ENCODE data around the gene ALDH1L1. TPM values are rescaled to one million over a fixed set of nuclear protein-coding genes. Genes with fewer than 3 reads are reported as not detected.

Gene ALDH1L1
- total RNA-seq, 1 experiment from 2014 or later: 50.0 TPM

- no peak overlapping the region for H3K27ac ChIP-seq
- H3K36me3 ChIP-seq (ENCODE audit: low read depth): no peaks in the 10 kb centered on the region
- no peaks in the 10 kb centered on the region for H4K20me1 ChIP-seq (ENCODE audit: insufficient read depth)
- no peaks in the 10 kb centered on the region for H3K27me3 ChIP-seq (ENCODE audit: insufficient read depth, low read depth)
- no peaks in the 10 kb centered on the region for H3K9me2 ChIP-seq (ENCODE audit: insufficient read depth)
- TF ChIP-seq CTCF (conservative IDR thresholded peaks at IDR 0.05) (no peak), EZH2 (IDR thresholded peaks at IDR 0.05; ENCODE audit: low read depth) (no peak)
- no TSS peak for BruUV-seq (replicated peaks)
- ChIA-PET POLR2A (ENCODE audit: unreplicated experiment) (no interaction called here), CTCF (interaction anchor here (1.1 kb wide), 1 partner anchor 8 kb away, joined by 3 read pairs; no protein-coding TSS in a partner anchor)
- peaks cover 4% of the 10 kb centered on the region; the same call in 1 of the 2 replicates for H3K9me3 ChIP-seq (ENCODE audit: insufficient read depth, low read depth)
- H3K4me2 ChIP-seq: no peak overlapping the region
- peaks cover 25% of the 10 kb centered on the region for H3K4me1 ChIP-seq (replicated peaks; ENCODE audit: insufficient read depth)
- intact Hi-C loops (cut with micrococcal nuclease; ENCODE audit: unreplicated experiment): no loop called here
- no peak overlapping the region for H3K4me3 ChIP-seq
- H3F3A ChIP-seq (ENCODE audit: insufficient read depth, low read depth): peaks cover 10% of the 10 kb centered on the region
- no peaks in the 10 kb centered on the region for H3K79me2 ChIP-seq (ENCODE audit: low read depth)
- no peak overlapping the region for H2AFZ ChIP-seq
- DNase-seq: no peak
Measured at GRCh38 chr3:126205717-126206655, 25.6 kb upstream of the ALDH1L1 start.

GRCh38 chr3:126202680-126203079 is 22.3 kb upstream of the ALDH1L1 start:
- DNase-seq: no peak
- ChIA-PET CTCF (no interaction called here), POLR2A (ENCODE audit: unreplicated experiment) (interaction anchor here (0.5 kb wide), 1 partner anchor 15 kb away, joined by 3 read pairs; no protein-coding TSS in a partner anchor)
- Histone ChIP-seq H3K36me3 (ENCODE audit: low read depth) (no peaks in the 10 kb centered on the region), H3K4me2 (no peak overlapping the region), H3K27me3 (ENCODE audit: insufficient read depth, low read depth) (no peaks in the 10 kb centered on the region), H3K4me3 (no peak overlapping the region), H3K4me1 (replicated peaks; ENCODE audit: insufficient read depth) (peaks cover 11% of the 10 kb centered on the region; the same call in 1 of the 2 replicates), H3K27ac (no peak overlapping the region), H3K9me2 (ENCODE audit: insufficient read depth) (no peaks in the 10 kb centered on the region), H4K20me1 (ENCODE audit: insufficient read depth) (no peaks in the 10 kb centered on the region), H3F3A (ENCODE audit: insufficient read depth, low read depth) (no peaks in the 10 kb centered on the region; the same call in 1 of the 2 replicates), H3K79me2 (ENCODE audit: low read depth) (no peaks in the 10 kb centered on the region), H2AFZ (no peak overlapping the region), H3K9me3 (ENCODE audit: insufficient read depth, low read depth) (no peaks in the 10 kb centered on the region; the same call in 1 of the 2 replicates)
- intact Hi-C loops (cut with micrococcal nuclease; ENCODE audit: unreplicated experiment): no loop called here
- TF ChIP-seq EZH2 (IDR thresholded peaks at IDR 0.05; ENCODE audit: low read depth): no peak
- TF ChIP-seq CTCF (conservative IDR thresholded peaks at IDR 0.05): no peak
- BruUV-seq (replicated peaks): no TSS peak

- Histone ChIP-seq H3K27ac (no peak overlapping the region), H3K4me3 (no peak overlapping the region), H3K27me3 (ENCODE audit: insufficient read depth, low read depth) (no peaks in the 10 kb centered on the region), H3K4me1 (replicated peaks; ENCODE audit: insufficient read depth) (0 out of 2 replicates have a peak, but pooled peaks cover 7% of the 10 kb centered on the region), H3F3A (ENCODE audit: insufficient read depth, low read depth) (no peaks in the 10 kb centered on the region), H3K9me2 (ENCODE audit: insufficient read depth) (no peaks in the 10 kb centered on the region), H3K9me3 (ENCODE audit: insufficient read depth, low read depth) (no peaks in the 10 kb centered on the region; the same call in 1 of the 2 replicates), H2AFZ (no peak overlapping the region), H3K79me2 (ENCODE audit: low read depth) (no peaks in the 10 kb centered on the region; the same call in 1 of the 2 replicates), H3K4me2 (no peak overlapping the region), H4K20me1 (ENCODE audit: insufficient read depth) (no peaks in the 10 kb centered on the region), H3K36me3 (ENCODE audit: low read depth) (no peaks in the 10 kb centered on the region)
- POLR2A ChIA-PET (ENCODE audit: unreplicated experiment): interaction anchor here (0.5 kb wide), 1 partner anchor 15 kb away, joined by 3 read pairs; no protein-coding TSS in a partner anchor
- intact Hi-C loops (cut with micrococcal nuclease; ENCODE audit: unreplicated experiment): no loop called here
- TF ChIP-seq CTCF (conservative IDR thresholded peaks at IDR 0.05) (no peak), EZH2 (IDR thresholded peaks at IDR 0.05; ENCODE audit: low read depth) (no peak)
- DNase-seq: no peak
- CTCF ChIA-PET: no interaction called here
- no TSS peak for BruUV-seq (replicated peaks)
Measured at GRCh38 chr3:126202276-126202675, 21.9 kb upstream of the ALDH1L1 start.
